WTC11 (cell line): ENCODE results near the gene POLE4. TPM values are rescaled to one million over a fixed set of nuclear protein-coding genes. Genes with fewer than 3 reads are reported as not detected.
A peak's percentile ranks its signal among the peaks of the same experiment; 100 is the strongest.

Experiments used
- ATAC-seq: fragments of 200-7000 bp; cut with Tn5 transposase; 2 replicates; pipeline ENCODE4 v1.10.0; 2021; ENCODE audit warnings: mild to moderate bottlenecking, moderate library complexity
- CTCF ChIA-PET: fragments of 300-600 bp; sonication (Branson Sonifier 250); formaldehyde crosslinking; loops from one replicate; lab custom pipeline; 2021; ENCODE audit warnings: antibody characterized with exemption; lab: Charles Lee
- POLR2A ChIA-PET: fragments of 350-600 bp; sonication (Branson Sonifier 250); formaldehyde crosslinking; loops from one replicate; lab custom pipeline; 2021; ENCODE audit warnings: antibody characterized with exemption; lab: Charles Lee
- DNase-seq: peaks from one replicate; pipeline ENCODE4 v3.0.0; 2021; ENCODE audit warnings: low spot score
- H3K27ac Mint-ChIP-seq: 2 replicates; pipeline ENCODE4 v1.8.0; 2021; ENCODE audit warnings: mixed read lengths
- H3K27me3 Mint-ChIP-seq: 2 replicates; pipeline ENCODE4 v1.8.0; 2021; ENCODE audit warnings: low read depth, mild to moderate bottlenecking, moderate library complexity, mixed read lengths
- H3K36me3 Mint-ChIP-seq: 2 replicates; pipeline ENCODE4 v1.8.0; 2021; ENCODE audit warnings: mixed read lengths
- H3K4me1 Mint-ChIP-seq: 2 replicates; pipeline ENCODE4 v1.8.0; 2022; ENCODE audit warnings: mixed read lengths
- H3K4me3 Mint-ChIP-seq: 2 replicates; pipeline ENCODE4 v1.8.0; 2021; ENCODE audit warnings: mild to moderate bottlenecking, moderate library complexity, mixed read lengths
- H3K9me3 Mint-ChIP-seq: 2 replicates; pipeline ENCODE4 v1.8.0; 2021; ENCODE audit warnings: mixed read lengths
- CTCF ChIP-seq: fragments of 200-600 bp; IDR thresholded peaks from 2 replicates; pipeline ENCODE4 v1.8.0; 2022; ENCODE audit warnings: antibody characterized with exemption
- E2F1 ChIP-seq: sonication (generic); formaldehyde crosslinking; IDR thresholded peaks from 2 replicates; pipeline ENCODE4 v1.8.0; 2022; ENCODE audit warnings: mild to moderate bottlenecking, missing genetic modification reagents
- ESRRA ChIP-seq: sonication (generic); formaldehyde crosslinking; IDR thresholded peaks from 2 replicates; pipeline ENCODE4 v1.8.1; 2022; ENCODE audit warnings: mild to moderate bottlenecking, missing genetic modification reagents, borderline replicate concordance
- FOXK1 ChIP-seq: sonication (generic); formaldehyde crosslinking; IDR thresholded peaks from 2 replicates; pipeline ENCODE4 v1.8.0; 2022; ENCODE audit warnings: mild to moderate bottlenecking, moderate library complexity, missing genetic modification reagents
- FOXP1 ChIP-seq: sonication (generic); formaldehyde crosslinking; IDR thresholded peaks from 2 replicates; pipeline ENCODE4 v1.8.0; 2022; ENCODE audit warnings: missing genetic modification reagents, mild to moderate bottlenecking, moderate library complexity, borderline replicate concordance
- MYBL2 ChIP-seq: sonication (generic); formaldehyde crosslinking; IDR thresholded peaks from 2 replicates; pipeline ENCODE4 v1.8.1; 2023; ENCODE audit warnings: mild to moderate bottlenecking, moderate library complexity, missing genetic modification reagents
- NR1H2 ChIP-seq: sonication (generic); formaldehyde crosslinking; IDR thresholded peaks from 2 replicates; pipeline ENCODE4 v1.9.0; 2021; ENCODE audit warnings: mild to moderate bottlenecking, moderate library complexity, missing genetic modification reagents
- OVOL2 ChIP-seq: fragments of 250-450 bp; sonication (Bioruptor Pico); IDR thresholded peaks from 2 replicates; pipeline ENCODE4 v1.9.0; 2021; ENCODE audit warnings: mild to moderate bottlenecking, borderline replicate concordance
- PRRX2 ChIP-seq: fragments of 250-450 bp; sonication (Bioruptor Pico); IDR thresholded peaks from 2 replicates; pipeline ENCODE4 v1.8.0; 2021; ENCODE audit warnings: mild to moderate bottlenecking
- RORB ChIP-seq: fragments of 250-450 bp; sonication (Bioruptor Pico); IDR thresholded peaks from 2 replicates; pipeline ENCODE4 v1.9.0; 2021; ENCODE audit warnings: mild to moderate bottlenecking
- SMAD4 ChIP-seq: sonication (generic); formaldehyde crosslinking; IDR thresholded peaks from 2 replicates; pipeline ENCODE4 v1.8.0; 2022; ENCODE audit warnings: mild to moderate bottlenecking, missing genetic modification reagents
- SOX15 ChIP-seq: fragments of 250-450 bp; sonication (Bioruptor Pico); IDR thresholded peaks from 2 replicates; pipeline ENCODE4 v1.9.0; 2021; ENCODE audit warnings: mild to moderate bottlenecking
- TCF7 ChIP-seq: sonication (generic); formaldehyde crosslinking; IDR thresholded peaks from 2 replicates; pipeline ENCODE4 v1.8.0; 2022; ENCODE audit warnings: mild to moderate bottlenecking, low read depth, missing genetic modification reagents, moderate library complexity
- TEAD4 ChIP-seq: sonication (generic); formaldehyde crosslinking; IDR thresholded peaks from 2 replicates; pipeline ENCODE4 v1.8.0; 2022; ENCODE audit warnings: mild to moderate bottlenecking, missing genetic modification reagents
- TP53 ChIP-seq: sonication (generic); formaldehyde crosslinking; IDR thresholded peaks from 2 replicates; pipeline ENCODE4 v1.8.1; 2023; ENCODE audit warnings: mild to moderate bottlenecking, missing genetic modification reagents
- ZMAT4 ChIP-seq: fragments of 250-450 bp; sonication (Bioruptor Pico); IDR thresholded peaks from 2 replicates; pipeline ENCODE4 v1.9.0; 2021; ENCODE audit warnings: mild to moderate bottlenecking
- ZNF219 ChIP-seq: sonication (generic); formaldehyde crosslinking; IDR thresholded peaks from 2 replicates; pipeline ENCODE4 v1.8.0; 2023; ENCODE audit warnings: missing genetic modification reagents, mild to moderate bottlenecking, borderline replicate concordance
- ZNF281 ChIP-seq: sonication (generic); formaldehyde crosslinking; IDR thresholded peaks from 2 replicates; pipeline ENCODE4 v1.8.0; 2023; ENCODE audit warnings: mild to moderate bottlenecking, missing genetic modification reagents
- ZNF671 ChIP-seq: fragments of 250-450 bp; sonication (Bioruptor Pico); IDR thresholded peaks from 2 replicates; pipeline ENCODE4 v1.8.0; 2021; ENCODE audit warnings: mild to moderate bottlenecking
- total RNA-seq: library from RNA; stranded (reverse); gene quantifications from 3 replicates; pipeline ENCODE4 v1.2.3, GENCODE V29; 2021
- TF ChIP-seq, protein P1 (sequence below): sonication (generic); formaldehyde crosslinking; IDR thresholded peaks from 2 replicates; pipeline ENCODE4 v1.8.1; 2022; ENCODE audit warnings: mild to moderate bottlenecking, missing genetic modification reagents, moderate library complexity, borderline replicate concordance
- TF ChIP-seq, protein P2 (sequence below): sonication (generic); formaldehyde crosslinking; IDR thresholded peaks from 2 replicates; pipeline ENCODE4 v1.8.0; 2023; ENCODE audit warnings: missing genetic modification reagents

POLE4 gene
- total RNA-seq, 1 experiment from 2014 or later, result 31.5 TPM

- no peak for TF ChIP-seq CTCF
- TF ChIP-seq ZNF219 (CRISPR knock-in tag), result no peak
- no peak for TF ChIP-seq ZNF671 (CRISPR knock-in tag)
- TF ChIP-seq OVOL2 (CRISPR knock-in tag), result no peak
- TF ChIP-seq ZMAT4, result no peak
- no peak for TF ChIP-seq SOX15 (CRISPR knock-in tag)
- TF ChIP-seq MYBL2 (CRISPR knock-in tag), result no peak
Measured at GRCh38 chr2:74945788-74946331, 12.6 kb upstream of the POLE4 start (continued).

GRCh38 chr2:74947703-74948102 lies 10.7 kb upstream of the POLE4 start:
- ATAC-seq (peak; percentile 97), DNase-seq (peak; percentile 73)
- Mint-ChIP-seq H3K9me3 (peaks cover 51% of the 10 kb centered on the region), H3K4me1 (peaks cover 15% of the 10 kb centered on the region), H3K36me3 (peaks cover 42% of the 10 kb centered on the region), H3K27me3 (no peaks in the 10 kb centered on the region; the same call in 1 of the 2 replicates), H3K4me3 (no peak overlapping the region), H3K27ac (no peak overlapping the region)
- ChIA-PET POLR2A (no interaction called here), CTCF (interaction anchor here (1.0 kb wide), 2 partner anchors 28 to 117 kb away, joined by 3 read pairs; no protein-coding TSS in a partner anchor)
- TF ChIP-seq ZNF281 (CRISPR knock-in tag) (peak; percentile 45; the same call in 1 of the 2 replicates), ESRRA (CRISPR knock-in tag) (no peak)

DNA sequence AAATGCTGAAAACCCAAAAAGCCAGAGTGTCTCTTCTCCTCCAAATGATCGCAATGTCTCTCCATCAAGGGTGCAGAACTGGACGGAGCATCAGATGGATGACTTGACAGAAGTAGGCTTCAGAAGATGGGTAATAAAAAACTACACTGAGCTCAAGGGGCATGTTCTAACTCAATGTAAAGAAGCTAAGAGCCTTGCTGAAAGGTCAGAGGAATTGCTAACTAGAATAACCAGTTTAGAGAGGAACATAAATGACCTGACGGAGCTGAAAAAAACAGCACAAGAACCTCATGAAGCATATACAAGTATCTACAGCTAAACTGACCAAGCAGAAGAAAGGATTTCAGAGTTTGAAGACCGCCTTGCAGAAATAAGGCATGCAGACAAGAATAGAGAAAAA lies 9.7 kb upstream of the POLE4 start:
- POLR2A ChIA-PET, result no interaction called here
- Mint-ChIP-seq H3K4me3 (no peak overlapping the region), H3K4me1 (peaks cover 15% of the 10 kb centered on the region), H3K27me3 (no peaks in the 10 kb centered on the region; the same call in 1 of the 2 replicates), H3K27ac (no peak overlapping the region), H3K36me3 (peaks cover 50% of the 10 kb centered on the region), H3K9me3 (peaks cover 60% of the 10 kb centered on the region)
- ATAC-seq (no peak), DNase-seq (no peak)
- TF ChIP-seq FOXP1 (no peak), PRRX2 (CRISPR knock-in tag) (no peak), NR1H2 (CRISPR knock-in tag) (no peak), TCF7 (no peak), SMAD4 (CRISPR knock-in tag) (no peak), TP53 (CRISPR knock-in tag) (no peak), ZMAT4 (no peak), FOXK1 (CRISPR knock-in tag) (no peak), E2F1 (CRISPR knock-in tag) (no peak), RORB (CRISPR knock-in tag) (no peak), TEAD4 (no peak), ZNF219 (CRISPR knock-in tag) (no peak)
- TF ChIP-seq, protein P1, sequence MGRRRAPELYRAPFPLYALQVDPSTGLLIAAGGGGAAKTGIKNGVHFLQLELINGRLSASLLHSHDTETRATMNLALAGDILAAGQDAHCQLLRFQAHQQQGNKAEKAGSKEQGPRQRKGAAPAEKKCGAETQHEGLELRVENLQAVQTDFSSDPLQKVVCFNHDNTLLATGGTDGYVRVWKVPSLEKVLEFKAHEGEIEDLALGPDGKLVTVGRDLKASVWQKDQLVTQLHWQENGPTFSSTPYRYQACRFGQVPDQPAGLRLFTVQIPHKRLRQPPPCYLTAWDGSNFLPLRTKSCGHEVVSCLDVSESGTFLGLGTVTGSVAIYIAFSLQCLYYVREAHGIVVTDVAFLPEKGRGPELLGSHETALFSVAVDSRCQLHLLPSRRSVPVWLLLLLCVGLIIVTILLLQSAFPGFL, result no peak
- TF ChIP-seq, protein P2, sequence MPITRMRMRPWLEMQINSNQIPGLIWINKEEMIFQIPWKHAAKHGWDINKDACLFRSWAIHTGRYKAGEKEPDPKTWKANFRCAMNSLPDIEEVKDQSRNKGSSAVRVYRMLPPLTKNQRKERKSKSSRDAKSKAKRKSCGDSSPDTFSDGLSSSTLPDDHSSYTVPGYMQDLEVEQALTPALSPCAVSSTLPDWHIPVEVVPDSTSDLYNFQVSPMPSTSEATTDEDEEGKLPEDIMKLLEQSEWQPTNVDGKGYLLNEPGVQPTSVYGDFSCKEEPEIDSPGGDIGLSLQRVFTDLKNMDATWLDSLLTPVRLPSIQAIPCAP, result no peak
- CTCF ChIA-PET, result no interaction called here
